HepG2 (cell line): ENCODE measurements around the gene GPR158. TPM values are rescaled to one million over a fixed set of nuclear protein-coding genes. Genes with fewer than 3 reads are reported as not detected.
"Not testable (repeated sequence)": the region's sequence is repeated elsewhere in the genome, so short reads cannot be mapped to it uniquely, and the experiment has no call there.

Experiments
- ATAC-seq: fragments of 200-7000 bp; cut with Tn5 transposase; 3 replicates; pipeline ENCODE4 v1.9.1; 2020; ENCODE audit warnings: mild to moderate bottlenecking, moderate library complexity
- BruUV-seq: library from RNA; stranded (reverse); fragments of 400-500 nt; replicated peaks from 2 replicates; lab custom pipeline; 2021; lab: Mats Ljungman, UMichigan
- CTCF ChIA-PET: fragments of 300-600 bp; formaldehyde crosslinking; extraction: SDS; loops from one replicate; lab custom pipeline; 2021; ENCODE audit warnings: low total read pairs, inconsistent platforms, low intra/inter-chr PET ratio; lab: Yijun Ruan, JAX
- POLR2A ChIA-PET: fragments of 350-600 bp; sonication (Branson Sonifier 250); formaldehyde crosslinking; loops from one replicate; lab custom pipeline; 2020; ENCODE audit warnings: antibody characterized with exemption, inconsistent platforms; lab: Yijun Ruan, JAX
- DNase-seq: peaks from one replicate; pipeline ENCODE4 v3.0.0-alpha.2; 2015; ENCODE audit warnings: low spot score
- FAIRE-seq: peaks from 3 replicates; lab custom pipeline; 2011; peaks lifted over from hg19 to GRCh38; lab: Jason Lieb, UNC
- H2AFZ ChIP-seq: one replicate; pipeline ENCODE4 v1.6.1; 2011; ENCODE audit warnings: low read length, inconsistent platforms
- H3K27ac ChIP-seq: fragments of 300-600 bp; 3 replicates; pipeline ENCODE4 v1.8.0; 2011; ENCODE audit warnings: mixed run types, mild to moderate bottlenecking, mixed read lengths, low read length, inconsistent platforms; ENCODE audit not compliant: insufficient read depth; ENCODE audit errors: extremely low read length
- H3K27me3 ChIP-seq, 2 experiments: fragments of 200-600 bp in 1 of 2; 2 replicates in 1 of 2; 3 replicates in 1 of 2; pipeline versions ENCODE4 v1.6.0 to v1.8.0; 2011; ENCODE audit warnings: low read length in 2 of 2, mild to moderate bottlenecking in 2 of 2, moderate library complexity in 2 of 2, inconsistent platforms in 1 of 2; ENCODE audit not compliant: insufficient read depth in 2 of 2, control insufficient read depth in 1 of 2
- H3K36me3 ChIP-seq, 2 experiments: fragments of 200-600 bp in 1 of 2; replicated peaks in 1 of 2; 2 replicates in 1 of 2; 3 replicates in 1 of 2; pipeline versions ENCODE4 v1.5.1 to v1.8.0; 2011; ENCODE audit warnings: low read length in 2 of 2, inconsistent platforms in 1 of 2; ENCODE audit not compliant: insufficient read depth in 2 of 2, control insufficient read depth in 1 of 2
- H3K4me1 ChIP-seq: 2 replicates; pipeline ENCODE4 v1.5.1; 2012; ENCODE audit warnings: low read length, inconsistent platforms; ENCODE audit not compliant: insufficient read depth
- H3K4me2 ChIP-seq: 2 replicates; pipeline ENCODE4 v1.6.0; 2011; ENCODE audit warnings: low read depth, low read length, inconsistent platforms
- H3K4me3 ChIP-seq, 3 experiments: fragments of 200-600 bp in 1 of 3; sonication (generic), shearing (Covaris generic) in 1 of 3; replicated peaks in 1 of 3; 2 replicates each; pipeline ENCODE4 v1.5.1; 2011 to 2016; ENCODE audit warnings: low read length in 3 of 3, inconsistent platforms in 2 of 3, low read depth in 2 of 3, mild to moderate bottlenecking in 2 of 3, control low read depth in 1 of 3, mixed read lengths in 1 of 3; ENCODE audit not compliant: insufficient read depth in 1 of 3
- H3K79me2 ChIP-seq: one replicate; pipeline ENCODE4 v1.6.1; 2011; ENCODE audit warnings: low read length, inconsistent platforms; ENCODE audit not compliant: insufficient read depth
- H3K9ac ChIP-seq: 2 replicates; pipeline ENCODE4 v1.6.0; 2011; ENCODE audit warnings: mild to moderate bottlenecking, low read depth, low read length, inconsistent platforms; ENCODE audit not compliant: insufficient read depth
- H3K9me3 ChIP-seq: 2 replicates; pipeline ENCODE4 v1.5.1; 2012; ENCODE audit warnings: mild to moderate bottlenecking, low read length
- H4K20me1 ChIP-seq: 2 replicates; pipeline ENCODE4 v1.6.0; 2011; ENCODE audit warnings: inconsistent platforms, mild to moderate bottlenecking, low read length, moderate library complexity; ENCODE audit not compliant: insufficient read depth
- MLX ChIP-seq: IDR thresholded peaks from 2 replicates; pipeline ENCODE4 v1.6.1; 2016
- NFKB2 ChIP-seq: sonication (generic); formaldehyde crosslinking; IDR thresholded peaks from 2 replicates; pipeline ENCODE4 v1.4.0; 2020; ENCODE audit warnings: missing genetic modification reagents, borderline replicate concordance
- RFXANK ChIP-seq: IDR thresholded peaks from 2 replicates; pipeline ENCODE4 v1.6.1; 2016
- THAP7 ChIP-seq: sonication (generic); formaldehyde crosslinking; IDR thresholded peaks from 2 replicates; pipeline ENCODE4 v1.8.1; 2023; ENCODE audit warnings: mild to moderate bottlenecking, missing genetic modification reagents
- ZKSCAN8 ChIP-seq: IDR thresholded peaks from 2 replicates; pipeline ENCODE4 v1.6.1; 2016; ENCODE audit warnings: borderline replicate concordance, missing genetic modification reagents, missing compliant biosample characterization
- ZNF232 ChIP-seq: sonication (generic); formaldehyde crosslinking; IDR thresholded peaks from 2 replicates; pipeline ENCODE4 v1.4.0; 2020; ENCODE audit warnings: missing genetic modification reagents, borderline replicate concordance
- ZNF484 ChIP-seq: sonication (generic); formaldehyde crosslinking; IDR thresholded peaks from 2 replicates; pipeline ENCODE4 v1.5.1; 2020; ENCODE audit warnings: mild to moderate bottlenecking, low read depth, missing genetic modification reagents, borderline replicate concordance
- ZNF569 ChIP-seq: sonication (generic); formaldehyde crosslinking; IDR thresholded peaks from 2 replicates; pipeline ENCODE4 v1.5.0; 2020; ENCODE audit warnings: mild to moderate bottlenecking, missing genetic modification reagents, moderate library complexity, borderline replicate concordance
- ZNF713 ChIP-seq: sonication (generic); formaldehyde crosslinking; IDR thresholded peaks from 2 replicates; pipeline ENCODE4 v1.4.0; 2020; ENCODE audit warnings: mild to moderate bottlenecking, missing genetic modification reagents
- ZNF839 ChIP-seq: sonication (generic); formaldehyde crosslinking; IDR thresholded peaks from 2 replicates; pipeline ENCODE4 v1.4.0; 2020; ENCODE audit warnings: missing genetic modification reagents, mild to moderate bottlenecking, borderline replicate concordance
- WGBS: methylation state at CpG from one replicate; pipeline ENCODE4 v1.1.6; 2017; ENCODE audit warnings: low lambda C conversion rate; 5-methylcytosine and 5-hydroxymethylcytosine counted together
- in situ Hi-C: cut with HindIII; loops from 2 replicates; pipeline ENCODE4 v1.10.0; 2017; ENCODE audit warnings: low pct_unique_long_range_greater_than_20kb; ENCODE audit not compliant: extremely low pct_ligation_motif_present
- intact Hi-C: fragments of 100-400 bp; cut with micrococcal nuclease; formaldehyde crosslinking; loops from one replicate; pipeline ENCODE4 v1.10.0; 2022; ENCODE audit not compliant: unreplicated experiment
- polyA plus RNA-seq, 8 experiments: library from polyadenylated mRNA; depleted of rRNA in 3 of 8; stranded (reverse) in 7 of 8; unstranded in 1 of 8; fragments of >200 nt; fragmentation: Illumina TruSeq in 4 of 8; extraction: Trizol in 4 of 8; gene quantifications; 2 replicates each; pipeline versions ENCODE4 v1.2.1 to v1.2.3, GENCODE V29; 2011 to 2016; ENCODE audit warnings: low read depth in 4 of 8, missing spikeins in 1 of 8, mixed read lengths in 1 of 8; ENCODE audit not compliant: insufficient read depth in 1 of 8
- total RNA-seq, 5 experiments: library from RNA; depleted of rRNA; stranded (reverse); fragments of >200 nt; fragmentation: Illumina TruSeq; extraction: Trizol; gene quantifications; 2 replicates each; pipeline ENCODE4 v1.2.3, GENCODE V29; 2016; ENCODE audit warnings: low read depth in 1 of 5
- TF ChIP-seq, protein P1 (sequence below): sonication (generic); formaldehyde crosslinking; IDR thresholded peaks from 2 replicates; pipeline ENCODE4 v1.5.0; 2020; ENCODE audit warnings: mild to moderate bottlenecking, missing genetic modification reagents

The GPR158 gene
- total and polyA plus RNA-seq, 2 of the 13 experiments (the other 11 are each of a cell fraction or from before 2014, with no cell fraction given): not detected

DNA sequence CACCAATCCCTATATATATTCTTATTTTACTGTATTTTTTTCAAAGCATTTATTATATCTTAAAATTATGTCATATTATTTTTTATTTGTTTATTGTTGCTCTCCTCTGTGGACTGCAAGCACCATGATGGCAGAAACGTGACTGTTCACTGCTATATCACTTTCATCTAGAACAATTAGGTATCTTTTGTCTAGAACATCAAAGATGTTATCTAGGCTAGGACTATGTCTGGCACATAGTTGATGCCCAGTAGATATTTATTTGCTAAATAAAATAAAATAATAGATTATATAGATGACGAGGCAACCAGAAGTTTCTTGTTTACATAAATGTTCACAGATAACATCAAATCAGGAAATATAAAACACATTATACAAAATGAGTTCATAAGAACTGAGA is 12.4 kb upstream of the GPR158 start:
- Histone ChIP-seq H2AFZ (no peak overlapping the region), H3K9ac (no peak overlapping the region), H3K9me3 (no peaks in the 10 kb centered on the region), H3K27ac (no peak overlapping the region), H3K36me3 (no peaks in the 10 kb centered on the region), H3K79me2 (no peaks in the 10 kb centered on the region), H3K4me2 (no peak overlapping the region), H3K4me3 (no peak overlapping the region), H3K27me3 (no peaks in the 10 kb centered on the region), H4K20me1 (0 out of 2 replicates have a peak, but pooled peaks cover 2% of the 10 kb centered on the region), H3K4me1 (no peaks in the 10 kb centered on the region)
- DNase-seq: no peak
- in situ Hi-C loops (no loop called here), intact Hi-C loops (no loop called here)
- 0% methylated on average over 2 of the region's 2 CpGs for WGBS
- ChIA-PET CTCF (no interaction called here), POLR2A (no interaction called here)
- FAIRE-seq: no peak
- TF ChIP-seq ZNF713 (CRISPR knock-in tag) (no peak), ZNF839 (CRISPR knock-in tag) (no peak), ZKSCAN8 (CRISPR knock-in tag) (no peak), ZNF569 (no peak), ZNF484 (CRISPR knock-in tag) (no peak), ZNF232 (CRISPR knock-in tag) (no peak), NFKB2 (no peak), RFXANK (CRISPR knock-in tag) (no peak), THAP7 (no peak), MLX (CRISPR knock-in tag) (no peak)
- TF ChIP-seq, protein P1, sequence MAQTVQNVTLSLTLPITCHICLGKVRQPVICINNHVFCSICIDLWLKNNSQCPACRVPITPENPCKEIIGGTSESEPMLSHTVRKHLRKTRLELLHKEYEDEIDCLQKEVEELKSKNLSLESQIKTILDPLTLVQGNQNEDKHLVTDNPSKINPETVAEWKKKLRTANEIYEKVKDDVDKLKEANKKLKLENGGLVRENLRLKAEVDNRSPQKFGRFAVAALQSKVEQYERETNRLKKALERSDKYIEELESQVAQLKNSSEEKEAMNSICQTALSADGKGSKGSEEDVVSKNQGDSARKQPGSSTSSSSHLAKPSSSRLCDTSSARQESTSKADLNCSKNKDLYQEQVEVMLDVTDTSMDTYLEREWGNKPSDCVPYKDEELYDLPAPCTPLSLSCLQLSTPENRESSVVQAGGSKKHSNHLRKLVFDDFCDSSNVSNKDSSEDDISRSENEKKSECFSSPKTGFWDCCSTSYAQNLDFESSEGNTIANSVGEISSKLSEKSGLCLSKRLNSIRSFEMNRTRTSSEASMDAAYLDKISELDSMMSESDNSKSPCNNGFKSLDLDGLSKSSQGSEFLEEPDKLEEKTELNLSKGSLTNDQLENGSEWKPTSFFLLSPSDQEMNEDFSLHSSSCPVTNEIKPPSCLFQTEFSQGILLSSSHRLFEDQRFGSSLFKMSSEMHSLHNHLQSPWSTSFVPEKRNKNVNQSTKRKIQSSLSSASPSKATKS (CRISPR knock-in tag): no peak
- BruUV-seq: no TSS peak
- no peak for ATAC-seq

DNA sequence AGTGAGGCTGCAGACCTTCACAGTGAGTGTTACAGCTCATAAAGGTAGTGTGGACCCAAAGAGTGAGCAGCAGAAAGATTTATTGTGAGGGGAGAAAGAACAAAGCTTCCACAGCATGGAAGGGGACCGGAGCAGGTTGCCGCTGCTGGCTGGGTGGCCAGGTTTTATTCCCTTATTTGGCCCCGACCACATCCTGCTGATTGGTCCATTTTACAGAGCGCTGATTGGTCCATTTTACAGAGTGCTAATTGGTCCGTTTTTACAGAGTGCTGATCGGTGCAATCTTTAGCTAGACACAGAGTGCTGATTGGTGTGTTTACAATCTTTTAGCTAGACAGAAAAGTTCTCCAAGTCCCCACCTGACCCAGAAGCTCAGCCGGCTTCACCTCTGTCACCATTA is 11.3 kb upstream of the GPR158 start:
- H3K4me2 ChIP-seq, H2AFZ ChIP-seq, H3K27ac ChIP-seq, intact Hi-C loops, H3K27me3 ChIP-seq, FAIRE-seq, CTCF ChIA-PET, DNase-seq, H3K4me1 ChIP-seq, H3K79me2 ChIP-seq, ATAC-seq, H4K20me1 ChIP-seq, BruUV-seq, H3K9ac ChIP-seq, H3K4me3 ChIP-seq, H3K9me3 ChIP-seq, POLR2A ChIA-PET, in situ Hi-C loops, H3K36me3 ChIP-seq: not testable (repeated sequence)
- 17% methylated on average over 6 of the region's 7 CpGs for WGBS
